CD4-positive, alpha-beta T cell (primary cell): ENCODE measurements around the gene MRPL12. TPM values are rescaled to one million over a fixed set of nuclear protein-coding genes. Genes with fewer than 3 reads are reported as not detected.

Experiments
- ATAC-seq: fragments of 200-7000 bp; cut with Tn5 transposase; one replicate; pipeline ENCODE4 v1.10.0; 2022; ENCODE audit warnings: mild to moderate bottlenecking; ENCODE audit not compliant: poor library complexity
- CTCF ChIA-PET: fragments of 350-600 bp; sonication (Branson Sonifier 250); formaldehyde crosslinking; loops from one replicate; lab custom pipeline; 2021; ENCODE audit warnings: antibody characterized with exemption, inconsistent platforms; lab: Charles Lee
- POLR2A ChIA-PET: fragments of 350-600 bp; sonication (Branson Sonifier 250); formaldehyde crosslinking; loops from one replicate; lab custom pipeline; 2021; ENCODE audit warnings: antibody characterized with exemption, inconsistent platforms; lab: Charles Lee
- DNase-seq, 14 experiments: peaks; one replicate each; pipeline ENCODE4 v3.0.0-alpha.2; 2013 to 2020; ENCODE audit warnings: mixed read lengths in 2 of 14
- H3K27ac ChIP-seq, 2 donors: one replicate each; pipeline versions ENCODE4 v1.5.1 to v1.7.0; 2013; ENCODE audit warnings: low read length in 2 of 2, low read depth in 1 of 2, mild to moderate bottlenecking in 1 of 2
- H3K27me3 ChIP-seq, 2 experiments: 1 replicate in 1 of 2; 2 replicates in 1 of 2; pipeline versions ENCODE4 v1.6.1 to v1.7.0; 2013; ENCODE audit warnings: low read length in 2 of 2, control low read depth in 1 of 2, mild to moderate bottlenecking in 1 of 2, moderate library complexity in 1 of 2; ENCODE audit not compliant: insufficient read depth in 2 of 2, control insufficient read depth in 1 of 2
- H3K36me3 ChIP-seq: one replicate; pipeline ENCODE4 v1.6.1; 2013; ENCODE audit warnings: low read length, control low read depth; ENCODE audit not compliant: insufficient read depth
- H3K4me1 ChIP-seq: one replicate; pipeline ENCODE4 v1.6.1; 2013; ENCODE audit warnings: low read length, control low read depth; ENCODE audit not compliant: insufficient read depth
- H3K4me3 ChIP-seq: one replicate; pipeline ENCODE4 v1.5.1; 2013; ENCODE audit warnings: mild to moderate bottlenecking, low read length, moderate library complexity
- H3K9me3 ChIP-seq, 2 experiments: 1 replicate in 1 of 2; 2 replicates in 1 of 2; pipeline versions ENCODE4 v1.6.1 to v1.7.0; 2013; ENCODE audit warnings: low read length in 2 of 2, mild to moderate bottlenecking in 2 of 2, control low read depth in 1 of 2, moderate library complexity in 1 of 2; ENCODE audit not compliant: control insufficient read depth in 1 of 2, insufficient read depth in 1 of 2
- H3K27ac Mint-ChIP-seq: one replicate; pipeline ENCODE4 v1.8.0; 2020; ENCODE audit warnings: mixed read lengths
- H3K27me3 Mint-ChIP-seq: one replicate; pipeline ENCODE4 v1.8.0; 2021; ENCODE audit warnings: mixed read lengths
- H3K36me3 Mint-ChIP-seq: one replicate; pipeline ENCODE4 v1.8.0; 2021; ENCODE audit warnings: low read depth, mixed read lengths
- H3K4me1 Mint-ChIP-seq: one replicate; pipeline ENCODE4 v1.8.0; 2021; ENCODE audit warnings: low read depth, mixed read lengths
- H3K4me3 Mint-ChIP-seq: one replicate; pipeline ENCODE4 v1.8.0; 2020; ENCODE audit warnings: mild to moderate bottlenecking, mixed read lengths
- H3K9me3 Mint-ChIP-seq: one replicate; pipeline ENCODE4 v1.8.0; 2020; ENCODE audit warnings: mixed read lengths
- CTCF ChIP-seq: fragments of 200-600 bp; IDR thresholded peaks from one replicate; pipeline ENCODE4 v1.8.0; 2022; ENCODE audit warnings: antibody characterized with exemption, mild to moderate bottlenecking
- intact Hi-C, 2 experiments: fragments of 100-400 bp; cut with DNase I in 1 of 2; cut with micrococcal nuclease in 1 of 2; formaldehyde crosslinking; loops; one replicate each; pipeline versions ENCODE4 v1.15.1 to v1.9.0; 2023 to 2025; cut with DNase I, micrococcal nuclease
- total RNA-seq, 174 experiments: library from RNA in 2 of 174; stranded (reverse) in 2 of 174; gene quantifications; one replicate each; pipeline ENCODE4 v1.2.3 and lab custom pipeline; 2021 to 2026

MRPL12 gene
- total RNA-seq, 2 experiments from 2014 or later: 26.2 to 26.5 TPM

- CTCF ChIA-PET: no interaction called here
- no peak for TF ChIP-seq CTCF
- H3K27me3 Mint-ChIP-seq: no peaks in the 10 kb centered on the region
- Histone ChIP-seq H3K36me3 (peaks cover 20% of the 10 kb centered on the region), H3K27me3 (no peaks in the 10 kb centered on the region), H3K4me1 (peaks cover 44% of the 10 kb centered on the region), H3K9me3 (no peaks in the 10 kb centered on the region), H3K27ac (no peak overlapping the region), H3K4me3 (no peak overlapping the region)
- intact Hi-C loops: no loop called here
- POLR2A ChIA-PET: no interaction called here
- ATAC-seq (no peak), DNase-seq (peak in 2 of 14 experiments; percentile 13 to 31)
- H3K9me3 Mint-ChIP-seq: no peaks in the 10 kb centered on the region
- peak overlapping the region; percentile 56 for H3K4me3 Mint-ChIP-seq
- peaks cover 43% of the 10 kb centered on the region for H3K4me1 Mint-ChIP-seq
- no peak overlapping the region for H3K27ac Mint-ChIP-seq
- peaks cover 34% of the 10 kb centered on the region for H3K36me3 Mint-ChIP-seq
Measured at GRCh38 chr17:81706757-81707624, 3.8 kb downstream of the MRPL12 start.

GRCh38 chr17:81707725-81708646, 4.8 kb downstream of the MRPL12 start:
- H3K4me1 Mint-ChIP-seq: peaks cover 38% of the 10 kb centered on the region
- no peak for TF ChIP-seq CTCF
- H3K27ac ChIP-seq: no peak overlapping the region
- H3K27me3 ChIP-seq: no peaks in the 10 kb centered on the region
- DNase-seq: peak in 2 of 14 experiments; percentile 29 to 31
- ChIA-PET CTCF (no interaction called here), POLR2A (no interaction called here)
- no peak for ATAC-seq
- no peaks in the 10 kb centered on the region for H3K27me3 Mint-ChIP-seq
- H3K4me3 ChIP-seq: no peak overlapping the region
- H3K4me1 ChIP-seq: peaks cover 39% of the 10 kb centered on the region
- H3K9me3 Mint-ChIP-seq: no peaks in the 10 kb centered on the region
- intact Hi-C loops: no loop called here
- H3K36me3 Mint-ChIP-seq: peaks cover 26% of the 10 kb centered on the region
- H3K27ac Mint-ChIP-seq: no peak overlapping the region
- H3K9me3 ChIP-seq: no peaks in the 10 kb centered on the region
- H3K4me3 Mint-ChIP-seq: peak overlapping the region; percentile 11
- H3K36me3 ChIP-seq: peaks cover 20% of the 10 kb centered on the region

GRCh38 chr17:81708739-81709185, 5.6 kb downstream of the MRPL12 start:
- Mint-ChIP-seq H3K36me3 (peaks cover 21% of the 10 kb centered on the region), H3K27ac (peak overlapping the region; percentile 51), H3K4me1 (peaks cover 39% of the 10 kb centered on the region), H3K27me3 (no peaks in the 10 kb centered on the region), H3K4me3 (peak overlapping the region; percentile 45), H3K9me3 (no peaks in the 10 kb centered on the region)
- Histone ChIP-seq H3K4me1 (peaks cover 44% of the 10 kb centered on the region), H3K9me3 (no peaks in the 10 kb centered on the region), H3K27ac (no peak overlapping the region), H3K4me3 (no peak overlapping the region), H3K27me3 (no peaks in the 10 kb centered on the region), H3K36me3 (peaks cover 20% of the 10 kb centered on the region)
- ATAC-seq (no peak), DNase-seq (peak in 2 of 14 experiments; percentile 27 to 32)
- CTCF ChIA-PET: no interaction called here
- TF ChIP-seq CTCF: no peak
- intact Hi-C loops: no loop called here
- POLR2A ChIA-PET: no interaction called here
